Astrocyte (in vitro differentiated cells and primary cell): Measurements from ENCODE around the gene PADI6.

Experiments
- CTCF ChIP-seq: IDR thresholded peaks from 2 replicates; pipeline ENCODE4 v1.5.1; 2011; ENCODE audit warnings: low read depth, mild to moderate bottlenecking, inconsistent platforms, low read length, moderate library complexity; ENCODE audit not compliant: insufficient read depth
- EZH2 ChIP-seq: IDR thresholded peaks from 2 replicates; pipeline ENCODE4 v1.6.1; 2012; ENCODE audit warnings: mild to moderate bottlenecking, low read length, inconsistent platforms; ENCODE audit not compliant: insufficient read depth

DNA sequence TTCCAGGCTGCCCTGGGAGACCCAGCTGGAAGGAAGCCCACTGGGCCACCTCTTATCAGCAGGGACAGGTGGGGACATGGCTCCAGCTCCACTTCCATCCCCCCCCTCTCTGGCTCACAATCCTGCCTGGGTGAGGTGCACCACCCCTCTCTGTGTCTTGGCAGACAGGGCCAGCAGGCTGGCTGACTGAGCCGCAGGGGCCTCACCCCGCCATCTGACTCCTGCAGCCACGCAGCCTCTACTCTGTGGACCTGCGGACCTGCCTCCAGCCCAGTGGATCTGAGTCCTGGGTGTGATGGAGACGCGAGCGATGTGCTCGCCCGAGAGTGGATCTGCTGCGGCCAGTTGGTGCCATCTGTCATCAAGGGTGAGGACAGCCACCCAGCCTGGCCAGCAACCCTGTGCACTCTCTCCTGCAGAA lies 37.4 kb downstream of the PADI6 start:
- no peak for TF ChIP-seq EZH2
- TF ChIP-seq CTCF = no peak
